ENCODE results near the gene SIAH3.
"Not testable (repeated sequence)": the region's sequence is repeated elsewhere in the genome, so short reads cannot be mapped to it uniquely, and the experiment has no call there.

SIAH3 gene

DNA sequence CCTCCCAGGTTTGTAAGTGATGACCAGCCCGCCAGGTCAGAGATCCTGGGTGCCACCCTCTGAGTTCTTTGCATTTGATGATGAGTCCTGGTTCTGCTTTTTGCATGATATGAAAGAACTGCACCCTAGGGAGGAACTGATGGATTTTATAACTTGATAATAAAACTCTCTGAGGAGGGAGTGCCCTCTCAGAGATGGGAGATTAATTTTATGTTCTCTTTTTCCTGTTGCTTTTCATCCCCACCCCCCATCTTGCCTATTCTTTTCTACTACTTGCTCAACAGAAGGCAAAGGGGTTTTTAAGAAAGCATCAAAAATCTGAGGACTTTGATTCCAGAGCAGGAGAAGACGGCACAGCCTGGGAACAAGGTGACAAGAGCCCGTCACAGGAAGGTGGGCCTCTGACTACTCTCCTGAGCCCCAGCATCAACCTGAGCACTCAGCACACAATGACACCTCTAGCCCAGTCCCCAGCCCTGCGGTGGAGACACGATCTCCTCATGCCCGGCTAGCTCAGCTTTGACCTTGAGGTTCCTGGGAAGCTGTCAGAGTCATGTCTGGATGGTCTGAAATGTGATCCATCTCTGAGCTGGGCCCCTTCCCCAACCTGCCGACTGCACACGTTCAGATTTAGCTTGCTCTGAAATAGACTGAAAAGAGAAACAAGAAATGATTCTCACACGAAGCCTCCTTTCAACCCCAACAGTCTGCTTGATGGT is 69.1 kb downstream of the SIAH3 start:
- no peak for DNase-seq (ENCODE audit: low read depth)

DNA sequence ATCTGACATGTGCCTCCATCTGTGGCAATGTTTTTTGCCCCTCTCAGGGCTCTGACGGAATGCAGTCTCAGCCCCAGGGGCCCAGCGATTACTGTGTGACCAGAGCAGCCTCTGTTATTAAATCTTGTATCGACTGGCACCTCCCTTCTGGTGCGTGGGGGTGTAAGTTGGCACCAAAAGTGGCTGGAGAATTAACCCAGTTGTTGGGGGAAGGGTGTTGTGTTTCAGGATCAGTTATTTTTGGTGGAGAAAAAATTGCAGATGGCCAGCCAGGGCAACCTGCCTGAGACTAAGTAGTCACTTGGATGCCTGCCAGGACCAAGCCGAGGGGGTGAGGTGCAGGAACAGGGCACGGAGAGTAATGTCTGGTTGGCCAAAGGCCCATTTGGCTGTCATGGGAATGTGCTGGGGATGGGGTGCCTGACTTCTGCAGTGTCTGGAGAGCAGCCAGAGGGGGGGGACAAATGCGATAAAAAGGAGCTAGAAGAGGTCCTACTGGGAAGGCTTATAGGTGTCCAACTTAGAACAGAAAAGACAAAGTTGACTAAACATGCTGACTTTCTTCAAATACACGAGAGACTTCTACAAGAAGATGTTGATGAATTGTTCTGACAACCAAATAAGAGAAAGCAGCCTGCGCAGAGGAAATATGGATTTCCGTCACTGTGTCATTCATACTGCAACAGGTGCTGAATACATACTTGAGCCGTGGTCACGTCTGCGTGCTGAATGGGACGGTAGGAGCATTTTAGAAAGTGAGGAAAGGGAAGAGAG is 69.8 kb downstream of the SIAH3 start:
- no peak for DNase-seq (ENCODE audit: low read depth)

DNA sequence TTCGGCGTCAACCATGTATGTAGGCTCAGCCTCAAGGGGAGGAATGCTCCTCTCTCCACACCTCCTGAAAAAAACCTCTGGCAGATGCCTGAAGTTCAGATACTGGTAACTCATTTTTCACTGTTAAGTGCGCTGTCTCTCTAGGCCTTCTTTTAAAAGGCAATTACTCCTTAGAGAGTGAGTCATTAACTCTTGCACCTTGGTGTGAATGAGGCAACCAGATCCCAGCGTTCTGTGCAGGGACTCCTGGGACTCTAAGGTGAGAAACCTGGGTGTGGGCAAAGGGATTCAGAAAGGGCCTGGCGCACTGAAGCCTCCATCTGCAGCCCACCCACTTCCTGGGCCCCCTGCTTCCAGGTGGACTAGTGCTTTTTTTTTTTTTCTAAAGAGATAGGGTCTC is 71.7 kb downstream of the SIAH3 start:
- DNase-seq (ENCODE audit: low read depth): no peak

DNA sequence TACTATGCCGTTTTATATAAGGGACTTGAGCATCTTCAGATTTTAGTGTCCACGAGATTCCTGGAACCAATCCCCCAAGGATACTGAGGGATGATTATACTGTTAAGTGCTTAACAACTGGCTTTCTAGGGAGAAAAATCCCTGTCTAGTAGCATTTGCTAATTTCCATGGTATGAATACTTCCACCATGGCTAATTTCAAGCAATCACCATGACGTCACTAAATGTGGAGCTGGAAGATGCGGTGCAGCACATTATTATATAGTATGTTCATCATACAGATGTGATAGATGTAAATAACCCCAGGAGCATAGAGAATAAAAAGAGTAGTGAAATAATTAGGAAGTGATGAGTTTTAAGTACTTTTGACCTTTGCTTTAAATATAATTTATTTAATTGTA is 72.7 kb downstream of the SIAH3 start:
- no peak for DNase-seq (ENCODE audit: low read depth)

DNA sequence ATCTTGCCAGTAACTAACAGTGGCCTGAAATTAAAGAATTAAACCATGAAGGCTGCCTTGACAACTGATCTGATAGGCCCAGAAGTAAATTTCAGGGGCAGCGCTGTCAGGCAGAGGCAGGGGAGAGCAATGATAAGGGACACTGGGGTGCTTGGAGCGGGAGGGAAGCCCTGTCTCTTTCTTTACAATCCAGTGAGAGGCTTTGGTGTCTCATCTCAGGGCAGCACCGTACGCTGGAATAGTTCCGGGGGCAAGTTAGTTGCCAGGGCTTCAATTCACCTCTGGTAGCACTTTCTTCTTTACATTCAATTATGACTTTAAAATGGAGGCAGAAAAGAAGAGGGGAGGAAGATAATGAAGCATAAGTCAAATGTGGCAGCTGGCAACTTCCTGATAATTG is 74.8 kb downstream of the SIAH3 start:
- no peak for DNase-seq (ENCODE audit: low read depth)

DNA sequence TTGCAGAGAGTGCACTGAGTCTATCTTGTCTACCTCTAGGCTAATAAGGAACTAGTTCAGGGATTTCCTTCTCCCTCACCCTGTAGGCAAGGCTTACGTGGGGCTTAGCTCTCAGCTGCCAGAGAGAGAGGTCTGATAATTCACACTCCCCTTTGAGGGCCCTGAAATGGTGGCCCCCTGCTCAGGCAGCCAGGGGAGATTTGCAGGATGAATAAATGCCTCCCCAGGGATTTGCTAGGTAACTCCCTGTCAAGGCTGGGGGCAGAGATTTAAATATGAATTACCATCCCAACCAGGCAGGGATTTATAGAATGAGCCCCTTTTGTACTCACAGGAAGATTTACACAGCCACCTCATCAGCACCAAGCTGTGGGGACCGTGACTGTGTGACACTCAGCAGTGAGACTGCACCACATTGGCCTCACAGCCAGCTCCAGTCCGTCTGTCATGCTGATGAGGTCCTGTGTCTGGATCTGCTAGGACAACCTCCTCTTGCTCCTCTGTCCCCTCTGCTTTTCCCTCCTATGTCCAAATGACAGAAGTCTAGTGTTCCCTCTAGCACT is 76.1 kb downstream of the SIAH3 start:
- DNase-seq (ENCODE audit: low read depth): no peak

DNA sequence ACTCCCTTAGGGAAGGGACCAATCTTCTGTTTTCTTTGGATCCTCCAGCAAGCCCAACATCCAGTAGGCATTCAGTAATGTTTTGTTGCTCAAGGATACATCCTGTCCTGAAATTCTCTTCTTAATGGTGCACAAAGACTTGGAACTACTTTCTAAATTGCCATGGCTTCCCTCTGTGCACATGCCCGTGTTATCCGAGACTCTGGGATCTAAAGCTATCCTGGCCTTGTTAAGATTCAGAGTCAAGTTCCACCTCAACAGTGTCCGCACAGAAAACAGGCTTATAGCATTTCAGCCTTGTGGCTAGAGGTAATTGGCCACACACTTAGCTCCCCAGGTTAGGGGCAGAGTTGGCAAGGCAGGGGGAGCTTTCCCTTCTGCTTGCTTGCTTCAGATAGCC is 77.6 kb downstream of the SIAH3 start:
- DNase-seq (ENCODE audit: low read depth): no peak

DNA sequence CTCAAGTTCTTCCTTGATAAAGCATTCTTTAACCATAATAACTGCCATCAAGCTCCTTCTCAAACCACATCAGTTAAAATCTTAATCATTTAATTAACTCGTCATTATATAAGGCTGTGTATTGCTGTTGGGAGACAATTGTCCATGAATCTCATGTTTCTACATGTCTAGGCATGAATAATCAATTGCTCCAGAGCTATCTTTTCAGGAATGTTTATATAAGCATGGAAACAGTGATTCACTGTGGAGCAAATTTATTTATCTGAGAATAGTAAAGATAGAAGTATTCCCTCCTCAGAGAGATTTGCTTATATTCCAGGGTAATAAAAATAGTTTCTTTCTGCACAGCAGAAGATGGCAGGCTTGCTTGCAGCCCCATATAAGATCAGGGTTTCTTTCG is 78.3 kb downstream of the SIAH3 start:
- DNase-seq (ENCODE audit: low read depth): no peak

DNA sequence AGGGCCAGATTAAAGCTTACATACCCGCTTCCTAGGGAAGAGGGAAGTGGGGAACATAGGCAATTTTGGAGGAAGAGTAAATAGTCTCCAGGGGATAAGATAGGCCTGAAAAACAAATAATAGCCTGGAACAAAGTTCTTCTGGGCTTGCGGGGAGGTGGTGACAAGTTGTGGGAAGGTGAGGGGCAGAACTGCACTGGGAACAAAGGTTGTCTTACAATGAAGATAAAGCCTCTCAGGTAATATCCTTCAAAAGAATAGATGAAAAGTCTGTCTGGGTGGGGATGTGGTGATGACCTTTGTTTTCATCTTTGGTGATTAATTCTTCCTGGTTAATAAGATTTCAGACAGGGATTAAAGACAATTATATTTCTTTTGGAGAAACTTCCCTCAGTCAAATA is 80.7 kb downstream of the SIAH3 start:
- no peak for DNase-seq (ENCODE audit: low read depth)

DNA sequence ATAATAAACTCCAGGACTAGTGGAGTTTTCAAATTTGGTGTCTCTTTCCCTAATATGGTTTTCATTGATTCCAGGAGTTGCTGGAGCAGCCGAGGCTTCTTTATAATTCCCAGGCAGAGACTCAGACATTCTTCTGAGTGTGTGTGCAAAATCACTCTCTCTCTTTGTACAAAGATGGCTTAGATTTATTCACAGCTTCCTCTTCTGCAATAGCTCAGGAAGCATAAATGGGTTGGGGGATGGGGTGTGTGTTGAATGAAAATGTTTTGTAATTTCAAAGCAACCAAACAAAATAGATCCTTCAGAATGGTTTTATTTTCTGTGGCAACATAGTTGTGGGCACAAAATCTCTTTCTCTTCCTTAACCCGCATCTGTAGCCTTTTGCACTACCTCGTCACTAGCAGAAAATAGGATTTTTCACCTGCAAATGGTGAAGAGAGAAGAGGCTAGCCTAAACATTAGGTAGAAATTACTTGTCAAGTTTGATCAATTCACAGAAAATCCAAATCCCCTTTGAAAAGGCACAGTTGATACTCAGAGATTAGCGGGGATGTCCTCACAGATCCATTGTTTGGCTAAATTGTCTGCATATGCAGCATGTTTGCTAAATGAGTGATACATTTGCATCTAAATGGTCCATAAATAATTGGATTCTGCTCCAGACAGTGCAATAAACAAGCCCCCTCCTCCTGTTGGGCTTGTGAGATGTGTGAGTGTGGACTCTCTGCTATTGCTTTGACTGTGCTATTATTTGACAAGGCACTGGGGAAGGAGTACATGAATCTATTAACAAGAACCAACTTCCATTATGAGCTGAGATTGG is 82.7 kb downstream of the SIAH3 start:
- no peak for DNase-seq (ENCODE audit: low read depth)

DNA sequence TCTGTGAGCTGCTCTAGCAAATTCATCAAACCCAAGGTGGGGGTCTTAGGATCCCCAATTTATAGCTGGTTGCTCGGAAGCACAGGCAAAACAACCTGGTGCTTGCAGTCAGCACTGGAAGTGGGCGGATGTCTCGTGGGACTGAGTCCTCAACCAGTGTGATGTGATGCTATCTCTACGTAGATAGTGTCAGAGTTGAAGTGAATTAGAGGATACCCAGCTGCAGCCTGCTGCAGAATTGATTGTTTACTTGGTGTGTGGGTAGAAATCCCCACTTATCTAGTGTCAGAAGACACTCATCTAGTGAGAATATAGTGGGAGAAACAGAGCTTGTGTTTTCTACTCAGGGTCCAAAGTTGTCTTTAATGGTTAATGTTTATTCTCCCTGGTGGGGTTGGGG is 86.1 kb downstream of the SIAH3 start:
- DNase-seq (ENCODE audit: low read depth): no peak

DNA sequence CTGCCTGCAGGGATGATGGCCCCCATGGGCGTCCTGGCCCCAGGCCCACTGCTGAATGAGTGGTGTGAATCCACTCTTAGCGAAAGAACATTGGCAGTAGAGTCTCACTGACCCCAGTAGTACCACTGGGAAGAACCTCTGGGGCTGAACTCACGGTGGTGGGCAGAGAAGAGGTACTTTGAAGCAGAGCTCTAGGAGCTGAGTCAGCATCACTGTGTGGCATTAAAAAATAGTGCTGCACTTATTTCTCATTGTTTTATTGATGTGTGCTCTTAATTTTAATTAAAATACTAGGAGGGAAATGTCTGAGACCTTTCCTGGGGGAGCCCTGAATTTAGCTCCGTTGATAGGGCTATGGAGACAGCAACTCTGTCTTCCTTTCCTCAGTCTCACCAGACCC is 88.1 kb downstream of the SIAH3 start:
- no peak for DNase-seq (ENCODE audit: low read depth)

DNA sequence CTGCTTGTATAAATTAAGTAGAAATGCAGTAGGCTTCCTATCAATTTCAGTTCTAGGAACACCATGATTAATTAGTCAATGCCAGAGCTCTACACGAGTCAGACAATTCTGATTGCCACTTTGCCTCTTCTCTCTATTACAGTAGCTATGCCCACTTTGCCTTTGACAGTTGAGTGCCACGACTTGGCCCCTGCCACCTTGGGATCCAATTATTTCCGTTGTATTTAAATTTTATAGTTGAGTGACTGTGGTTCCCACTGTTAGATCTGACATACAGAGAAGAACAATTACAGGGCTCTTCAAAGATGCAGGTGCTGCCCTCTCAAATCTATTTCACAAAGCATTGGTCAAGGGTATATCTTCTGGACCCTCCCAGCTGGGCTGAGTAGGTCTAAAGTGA is 94.0 kb downstream of the SIAH3 start:
- not testable (repeated sequence) for DNase-seq (ENCODE audit: low read depth)

DNA sequence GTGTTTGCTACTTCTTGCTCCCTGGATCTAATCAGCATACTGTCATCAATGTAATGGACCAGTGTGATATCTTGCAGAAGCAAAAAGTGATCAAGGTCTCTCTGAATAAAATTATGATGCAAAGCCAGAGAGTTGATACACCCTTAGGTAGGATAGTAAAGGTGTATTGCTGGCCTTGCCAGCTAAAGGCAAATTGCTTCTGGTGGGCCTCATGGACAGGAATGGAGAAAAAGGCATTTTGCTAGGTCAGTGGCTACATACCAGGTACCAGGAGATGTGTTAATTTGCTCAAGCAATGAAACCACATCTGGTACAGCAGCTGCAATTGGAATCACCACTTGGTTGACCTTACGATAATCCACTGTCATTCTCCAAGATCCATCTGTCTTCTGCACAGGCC is 95.1 kb downstream of the SIAH3 start:
- not testable (repeated sequence) for DNase-seq (ENCODE audit: low read depth)

DNA sequence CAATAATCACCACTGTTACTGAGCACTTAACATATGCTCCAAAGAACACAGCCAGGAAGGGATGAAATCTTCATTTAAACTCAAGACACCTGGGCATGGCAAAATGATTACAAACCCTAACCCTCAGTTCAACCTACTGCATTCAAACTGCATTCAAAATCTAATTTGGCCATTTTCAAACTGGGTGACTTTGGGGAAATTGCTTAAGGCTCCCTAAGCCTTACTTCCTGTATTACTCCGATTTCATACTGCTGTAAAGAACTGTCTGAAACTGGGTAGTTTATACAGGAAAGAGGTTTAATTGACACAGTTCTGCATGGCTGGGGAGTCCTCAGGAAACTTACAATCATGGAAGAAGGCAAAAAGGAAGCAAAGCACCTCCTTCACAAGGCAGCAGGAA is 99.0 kb downstream of the SIAH3 start:
- no peak for DNase-seq (ENCODE audit: low read depth)

DNA sequence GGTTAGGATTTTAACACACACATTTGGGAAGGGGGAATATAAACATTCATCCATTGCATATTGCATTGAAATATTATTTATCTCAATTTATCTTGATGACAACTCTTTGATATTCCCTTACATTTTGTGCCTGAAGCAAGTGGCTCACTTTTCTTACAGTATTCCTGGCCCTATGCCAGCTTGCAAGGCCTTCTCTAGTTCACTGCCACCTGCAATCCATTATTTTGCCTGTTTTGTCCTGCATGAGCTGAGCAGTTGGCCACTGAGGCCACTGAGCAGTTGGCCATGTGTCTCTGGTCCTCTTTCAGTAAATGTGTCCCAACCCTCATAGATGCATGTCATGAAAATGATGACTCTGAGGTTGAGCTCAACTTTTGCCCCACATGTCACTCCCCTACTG is 99.7 kb downstream of the SIAH3 start:
- no peak for DNase-seq (ENCODE audit: low read depth)

DNA sequence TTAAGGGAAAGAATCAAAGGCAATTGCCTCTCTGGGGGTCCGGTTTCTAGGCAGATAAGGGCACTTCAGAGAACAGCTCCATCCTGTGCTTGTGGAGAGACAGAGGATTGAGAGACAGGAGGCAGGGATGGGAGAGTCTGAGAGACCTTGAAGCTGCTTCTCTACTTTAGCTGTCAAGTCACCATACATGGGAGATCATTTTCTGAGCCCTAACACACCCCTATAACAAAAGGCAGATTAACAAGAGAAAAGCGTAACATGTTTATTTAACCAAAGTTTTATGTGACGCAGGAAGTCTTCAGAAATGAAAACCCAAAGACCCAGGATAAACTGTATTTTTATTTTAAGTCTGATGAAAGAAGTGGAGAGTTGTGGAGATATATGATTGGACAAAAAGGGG is 101.0 kb downstream of the SIAH3 start:
- no peak for DNase-seq (ENCODE audit: low read depth)

DNA sequence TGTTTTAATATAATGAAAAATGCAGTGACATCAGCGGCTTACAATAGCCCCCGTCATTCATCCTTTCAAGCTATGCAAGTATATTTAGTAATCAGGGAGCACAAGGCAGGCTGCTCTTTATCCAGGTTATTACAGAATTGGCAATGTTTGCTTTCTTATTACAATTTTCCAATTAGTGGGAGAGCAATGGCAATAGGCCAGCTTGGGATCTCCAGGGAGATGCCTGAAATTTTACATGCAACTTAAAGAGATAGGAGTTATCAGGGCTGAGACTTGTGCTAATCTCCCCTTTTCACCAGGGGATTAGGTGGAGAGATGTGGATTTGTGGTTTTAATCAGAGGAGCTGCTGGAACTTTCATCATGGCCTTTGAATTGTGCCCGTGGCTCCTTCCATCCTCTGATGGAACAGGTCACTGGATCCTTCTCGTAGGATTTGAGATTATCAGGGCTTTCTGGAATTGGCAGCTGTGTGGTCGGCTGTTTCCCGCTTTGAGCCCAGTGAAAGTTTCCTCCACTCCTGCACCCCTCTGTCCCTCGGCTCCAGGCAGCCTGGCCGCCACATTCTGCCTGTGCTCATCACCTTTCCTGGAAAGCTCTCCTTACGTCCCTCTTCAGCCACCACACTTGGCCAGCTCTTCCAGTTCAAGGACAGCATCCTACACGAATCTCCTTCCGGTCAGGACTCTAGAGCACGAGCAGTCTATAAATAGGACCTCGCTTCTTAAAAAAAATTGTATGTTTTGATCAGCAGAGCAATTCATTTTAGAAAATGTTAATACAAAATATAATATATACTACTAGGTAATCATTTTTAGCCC is 102.4 kb downstream of the SIAH3 start:
- DNase-seq (ENCODE audit: low read depth): no peak

DNA sequence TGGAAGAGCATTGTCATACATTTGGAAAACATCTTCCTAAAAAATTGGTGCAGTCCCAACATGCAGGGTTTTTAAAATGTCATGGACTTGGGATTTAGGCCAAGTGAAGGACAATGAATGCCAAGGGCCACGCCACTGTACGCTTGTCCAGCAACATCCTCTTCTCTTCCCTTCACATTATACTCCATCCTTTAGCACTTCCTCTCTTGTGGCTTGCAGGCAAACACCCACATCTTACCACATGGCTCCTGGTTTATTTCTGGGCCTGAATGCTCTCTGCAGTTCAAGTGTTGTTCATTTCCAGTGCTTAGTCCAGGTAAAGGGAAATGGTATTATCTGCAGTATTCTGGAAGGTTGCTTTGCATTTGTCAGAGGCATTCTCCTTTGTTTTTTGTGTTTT is 104.5 kb downstream of the SIAH3 start:
- DNase-seq (ENCODE audit: low read depth): no peak

DNA sequence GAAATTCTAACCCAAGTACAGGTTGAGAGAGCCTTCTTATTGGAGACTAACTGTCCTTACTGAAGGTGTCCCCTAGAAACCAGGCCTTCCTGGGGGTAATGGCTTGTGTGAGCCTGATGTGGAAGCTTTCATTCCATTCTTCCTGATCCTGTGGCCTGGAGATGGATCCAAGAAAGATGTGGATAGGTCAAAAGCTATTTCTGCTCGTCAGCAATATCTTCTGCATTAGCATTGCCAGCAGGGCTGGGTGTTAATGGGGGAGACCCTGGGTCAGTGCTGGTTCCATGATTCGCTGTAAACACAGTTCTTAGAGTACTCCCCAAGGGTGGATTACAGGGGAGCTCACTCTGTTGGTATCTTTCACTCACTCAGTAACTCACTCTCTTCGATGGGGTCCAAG is 106.6 kb downstream of the SIAH3 start:
- DNase-seq (ENCODE audit: low read depth): no peak

DNA sequence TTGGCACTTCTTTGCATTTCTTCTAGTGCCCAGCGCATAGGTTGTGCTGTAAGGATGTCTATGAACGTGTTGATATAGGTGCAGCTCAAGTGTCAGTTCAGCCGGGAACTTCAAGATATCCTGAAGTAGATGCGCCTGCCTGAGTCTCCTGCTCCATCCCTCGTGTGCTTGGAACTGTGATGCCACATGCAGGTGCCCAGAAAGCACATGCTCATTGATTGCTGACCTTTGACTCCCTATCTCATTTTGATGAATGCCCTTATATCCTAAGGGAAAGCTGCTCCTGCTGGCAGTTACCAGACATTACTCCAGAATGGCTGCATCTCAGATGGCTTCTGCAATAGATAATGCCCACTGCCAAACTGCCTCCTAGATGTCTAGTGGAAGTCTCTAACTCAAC is 108.6 kb downstream of the SIAH3 start:
- no peak for DNase-seq (ENCODE audit: low read depth)

DNA sequence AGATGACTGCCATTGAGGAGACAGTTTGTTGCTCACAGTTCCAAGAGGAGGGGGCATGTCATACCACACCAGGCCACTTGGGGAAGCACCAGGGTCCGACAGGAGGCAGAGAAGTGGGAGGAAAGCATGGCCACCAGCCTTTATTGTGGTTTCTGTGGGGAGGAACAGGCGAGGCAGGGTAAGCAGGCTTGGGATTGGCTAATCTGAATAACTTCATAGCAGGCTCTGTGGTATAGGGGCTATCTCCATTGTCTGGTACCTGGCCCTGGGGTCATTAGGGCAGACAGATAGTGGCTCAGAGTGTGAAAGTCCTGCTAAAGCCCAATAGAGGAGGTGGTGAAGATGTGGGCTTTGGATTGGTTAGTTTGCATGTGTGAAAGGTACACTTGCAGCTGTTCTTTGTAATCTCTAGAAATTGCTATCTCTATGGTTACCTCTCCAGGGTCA is 114.0 kb downstream of the SIAH3 start:
- no peak for DNase-seq (ENCODE audit: low read depth)
